Left lung (tissue), 10 donors: ENCODE results near the gene HNF1A. TPM values are rescaled to one million over a fixed set of nuclear protein-coding genes. Genes with fewer than 3 reads are reported as not detected.

Experiments used
- ATAC-seq: fragments of 200-7000 bp; cut with Tn5 transposase; one replicate; pipeline ENCODE4 v1.9.1; 2020; ENCODE audit warnings: moderate library complexity
- DNase-seq, 4 donors: peaks; one replicate each; pipeline ENCODE4 v3.0.0-alpha.2; 2013 to 2020
- H3K27ac ChIP-seq, 2 donors: fragments of 200-600 bp; sonication (generic) in 1 of 2; one replicate each; pipeline versions ENCODE4 v1.5.0 to v1.8.0; 2020 to 2021
- H3K27me3 ChIP-seq, 2 donors: fragments of 200-600 bp; sonication (generic) in 1 of 2; one replicate each; pipeline versions ENCODE4 v1.5.0 to v1.8.0; 2020 to 2021
- H3K36me3 ChIP-seq, 2 donors: fragments of 200-600 bp; sonication (generic) in 1 of 2; one replicate each; pipeline versions ENCODE4 v1.5.0 to v1.8.0; 2020 to 2021
- H3K4me1 ChIP-seq, 2 donors: fragments of 200-600 bp; one replicate each; pipeline ENCODE4 v1.8.0; 2021
- H3K4me3 ChIP-seq, 2 donors: fragments of 200-600 bp; sonication (generic) in 1 of 2; one replicate each; pipeline versions ENCODE4 v1.5.0 to v1.8.0; 2020 to 2021; ENCODE audit warnings: mild to moderate bottlenecking in 1 of 2
- H3K9me3 ChIP-seq, 2 donors: fragments of 200-600 bp; sonication (generic) in 1 of 2; one replicate each; pipeline versions ENCODE4 v1.5.0 to v1.8.0; 2020 to 2021
- CTCF ChIP-seq, 2 donors: fragments of 200-600 bp; sonication (generic) in 1 of 2; IDR thresholded peaks; one replicate each; pipeline versions ENCODE4 v1.5.0 to v1.8.0; 2021; ENCODE audit warnings: antibody characterized with exemption in 2 of 2
- intact Hi-C, 2 donors: fragments of 100-400 bp; cut with DNase I; formaldehyde crosslinking; loops; one replicate each; pipeline versions ENCODE4 v1.11.2 to v1.14.2; 2022
- polyA plus RNA-seq, 6 donors: library from polyadenylated mRNA; unstranded; fragments of 120-200 nt; gene quantifications; one replicate each; pipeline ENCODE4 v1.2.1, GENCODE V29; 2013; ENCODE audit not compliant: insufficient read length in 6 of 6
- total RNA-seq, 2 donors: library from RNA; stranded (reverse); fragmentation: NEBNext Ultra II Directional; extraction: Animal tissue kit (Norgen Biotek cat#: 25700); gene quantifications; one replicate each; pipeline ENCODE4 v1.2.1, GENCODE V29; 2021
- donor health status: DM: no; HTN: yes; CAD: no.
- donor health status: DM: no; HTN: no; CAD: no.

HNF1A gene
- total and polyA plus RNA-seq, 8 donors, result 0.10 to 3.6 (median 2.6) TPM; not detected in 1

GRCh38 chr12:120981407-120981941 lies 3.1 kb downstream of the HNF1A start:
- Histone ChIP-seq H3K36me3 (no peaks in the 10 kb centered on the region), H3K27ac (no peak overlapping the region), H3K9me3 (no peaks in the 10 kb centered on the region), H3K4me1 (no peaks in the 10 kb centered on the region), H3K27me3 (no peaks in the 10 kb centered on the region), H3K4me3 (no peak overlapping the region)
- no peak for DNase-seq
- no peak for TF ChIP-seq CTCF (IDR thresholded peaks at IDR 0.05)
- intact Hi-C loops, result no loop called here
- no peak for ATAC-seq

GRCh38 chr12:120982659-120983058 lies 4.3 kb downstream of the HNF1A start:
- H3K4me1 ChIP-seq, result no peaks in the 10 kb centered on the region
- ATAC-seq, result no peak
- intact Hi-C loops, result no loop called here

GRCh38 chr12:120983759-120984158 lies 5.4 kb downstream of the HNF1A start:
- Histone ChIP-seq H3K4me1 (no peaks in the 10 kb centered on the region), H3K9me3 (no peaks in the 10 kb centered on the region), H3K4me3 (no peak overlapping the region), H3K27ac (no peak overlapping the region), H3K27me3 (no peaks in the 10 kb centered on the region), H3K36me3 (no peaks in the 10 kb centered on the region)
- ATAC-seq (no peak), DNase-seq (no peak)
- intact Hi-C loops, result no loop called here
- TF ChIP-seq CTCF (IDR thresholded peaks at IDR 0.05), result no peak

More at GRCh38 chr12:120982659-120983058, 4.3 kb downstream of the HNF1A start:
- H3K9me3 ChIP-seq, result no peaks in the 10 kb centered on the region
- no peaks in the 10 kb centered on the region for H3K36me3 ChIP-seq
- H3K27ac ChIP-seq, result no peak overlapping the region
- no peaks in the 10 kb centered on the region for H3K27me3 ChIP-seq
- DNase-seq, result no peak
- no peak for TF ChIP-seq CTCF (IDR thresholded peaks at IDR 0.05)
- H3K4me3 ChIP-seq, result no peak overlapping the region

- DNase-seq, result no peak
- intact Hi-C loops, result no loop called here
- ATAC-seq, result no peak
These were observed 6.1 kb downstream of the HNF1A start for GRCh38 chr12:120984351-120984898.

GRCh38 chr12:120988234-120988633 lies 9.9 kb downstream of the HNF1A start:
- no peak for TF ChIP-seq CTCF (IDR thresholded peaks at IDR 0.05)
- Histone ChIP-seq H3K4me3 (no peak overlapping the region), H3K27ac (no peak overlapping the region), H3K9me3 (no peaks in the 10 kb centered on the region), H3K27me3 (no peaks in the 10 kb centered on the region), H3K36me3 (no peaks in the 10 kb centered on the region), H3K4me1 (no peaks in the 10 kb centered on the region)
- ATAC-seq, result no peak
- DNase-seq, result no peak
- intact Hi-C loops, result no loop called here

More at GRCh38 chr12:120984351-120984898, 6.1 kb downstream of the HNF1A start:
- Histone ChIP-seq H3K4me1 (no peaks in the 10 kb centered on the region), H3K36me3 (no peaks in the 10 kb centered on the region), H3K27me3 (no peaks in the 10 kb centered on the region), H3K4me3 (no peak overlapping the region), H3K9me3 (no peaks in the 10 kb centered on the region), H3K27ac (no peak overlapping the region)
- TF ChIP-seq CTCF (IDR thresholded peaks at IDR 0.05), result no peak
